Fibroblast of lung (primary cell): ENCODE results near the gene APP.

Experiments
- EZH2 ChIP-seq: IDR thresholded peaks from 2 replicates; pipeline ENCODE4 v1.5.1; 2012; ENCODE audit warnings: low read length, control low read depth, mild to moderate bottlenecking; ENCODE audit errors: missing control alignments
- TF ChIP-seq, protein P1 (sequence below), 2 donors: IDR thresholded peaks in 1 of 2; conservative IDR thresholded peaks in 1 of 2; 1 replicate in 1 of 2; 2 replicates in 1 of 2; pipeline ENCODE4 v1.5.1; 2011 to 2012; ENCODE audit warnings: low read length in 2 of 2, control low read depth in 1 of 2, inconsistent platforms in 1 of 2, low read depth in 1 of 2, mild to moderate bottlenecking in 1 of 2

DNA sequence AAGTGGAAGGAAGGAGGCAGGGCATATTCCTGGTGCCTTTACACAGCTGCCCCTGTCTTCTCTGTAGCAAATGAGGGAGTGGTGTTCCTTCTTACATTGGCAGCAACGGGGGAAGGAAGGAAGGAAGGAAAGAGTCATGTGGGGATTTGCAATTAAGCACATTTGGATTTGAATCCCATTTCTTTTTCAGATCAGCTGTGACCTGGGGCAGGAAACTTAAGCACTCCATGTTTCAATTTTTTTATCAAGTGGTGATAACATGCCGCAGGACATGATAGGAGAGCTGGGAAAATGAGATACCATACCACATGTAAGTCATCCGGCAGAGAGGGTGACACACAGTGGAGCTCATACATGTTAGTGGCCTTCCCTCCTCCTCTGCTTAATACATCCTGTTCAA lies 186.8 kb downstream of the APP start:
- TF ChIP-seq, protein P1, sequence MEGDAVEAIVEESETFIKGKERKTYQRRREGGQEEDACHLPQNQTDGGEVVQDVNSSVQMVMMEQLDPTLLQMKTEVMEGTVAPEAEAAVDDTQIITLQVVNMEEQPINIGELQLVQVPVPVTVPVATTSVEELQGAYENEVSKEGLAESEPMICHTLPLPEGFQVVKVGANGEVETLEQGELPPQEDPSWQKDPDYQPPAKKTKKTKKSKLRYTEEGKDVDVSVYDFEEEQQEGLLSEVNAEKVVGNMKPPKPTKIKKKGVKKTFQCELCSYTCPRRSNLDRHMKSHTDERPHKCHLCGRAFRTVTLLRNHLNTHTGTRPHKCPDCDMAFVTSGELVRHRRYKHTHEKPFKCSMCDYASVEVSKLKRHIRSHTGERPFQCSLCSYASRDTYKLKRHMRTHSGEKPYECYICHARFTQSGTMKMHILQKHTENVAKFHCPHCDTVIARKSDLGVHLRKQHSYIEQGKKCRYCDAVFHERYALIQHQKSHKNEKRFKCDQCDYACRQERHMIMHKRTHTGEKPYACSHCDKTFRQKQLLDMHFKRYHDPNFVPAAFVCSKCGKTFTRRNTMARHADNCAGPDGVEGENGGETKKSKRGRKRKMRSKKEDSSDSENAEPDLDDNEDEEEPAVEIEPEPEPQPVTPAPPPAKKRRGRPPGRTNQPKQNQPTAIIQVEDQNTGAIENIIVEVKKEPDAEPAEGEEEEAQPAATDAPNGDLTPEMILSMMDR (conservative IDR thresholded peaks at IDR 0.05 in 1 of 2, IDR thresholded peaks at IDR 0.05 in 1 of 2; ENCODE audit: low read depth in 1 of 2, low read length in 2 of 2), result no peak
- no peak for TF ChIP-seq EZH2
